ENCODE measurements around the gene TRIM47. TPM values are rescaled to one million over a fixed set of nuclear protein-coding genes. Genes with fewer than 3 reads are reported as not detected.

Gene TRIM47
- total and polyA plus RNA-seq, 3 donors from 2014 or later = 18.3 to 48.6 (median 43.5) TPM

DNA sequence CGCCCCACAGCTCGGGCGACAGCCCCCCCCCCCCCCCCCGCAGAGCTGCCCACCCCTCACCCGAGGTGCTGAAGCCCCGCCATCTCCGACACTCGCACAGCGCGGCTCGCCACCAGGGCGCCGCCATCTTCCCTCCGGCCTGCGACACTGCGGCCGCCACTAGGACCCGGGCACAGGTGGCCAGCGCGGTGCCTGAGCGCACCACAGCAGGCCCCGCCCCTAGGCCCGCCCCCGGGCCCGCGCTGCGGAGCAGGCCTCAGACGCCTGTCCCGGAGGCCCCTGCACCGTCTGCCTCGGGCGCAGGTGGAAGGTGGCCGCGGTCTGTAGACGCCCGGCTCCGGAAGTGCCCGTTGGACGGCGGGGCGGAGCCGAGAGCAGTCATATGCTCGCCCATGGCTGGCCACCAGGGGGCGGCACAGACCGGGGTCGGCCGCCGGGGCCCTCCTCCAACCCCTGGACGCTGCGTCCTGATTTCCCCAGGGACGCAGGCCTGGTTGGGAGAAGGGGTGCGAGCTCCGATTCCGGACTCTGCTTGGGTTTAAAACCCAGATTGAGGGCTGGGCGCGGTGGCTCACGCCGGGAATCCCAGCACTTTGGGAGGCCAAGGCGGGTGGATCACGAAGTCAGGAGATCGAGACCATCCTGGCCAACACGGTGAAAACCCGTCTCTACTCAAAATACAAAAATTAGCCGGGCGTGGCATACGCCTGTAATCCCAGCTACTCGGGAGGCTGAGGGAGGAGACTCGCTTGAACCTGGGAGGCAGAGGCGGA lies 26.6 kb upstream of the TRIM47 start, which contains the start of gene MRPL38:
Gene MRPL38 (minus strand): TSS at position 136 of the 773 bp plus-strand sequence. CDS start 9 bp downstream, at position 127.
- peak within 1 kb of the TSS; percentile 75 to 82 for H3K27ac ChIP-seq
- peak within 1 kb of the TSS; percentile 81 to 82 for H3K4me3 ChIP-seq
- 2 to 5% methylated on average over 7 to 46 of the region's 69 CpGs for WGBS, 2 donors
- no peaks in the 10 kb centered on the region for H3K36me3 ChIP-seq (ENCODE audit: low read depth, missing control alignments)
- H3K9me3 ChIP-seq = no peaks in the 10 kb centered on the region
- intact Hi-C loops (cut with DNase I; ENCODE audit: low total_unique reads) = loop anchor here (2.0 kb wide), 1 partner anchor 102 kb away; no protein-coding TSS in a partner anchor
- no peaks in the 10 kb centered on the region for H3K27me3 ChIP-seq
- H3K4me1 ChIP-seq = peaks cover 9% of the 10 kb centered on the region
- no peak for TF ChIP-seq POLR2A (IDR thresholded peaks at IDR 0.05)
- TF ChIP-seq CTCF (IDR thresholded peaks at IDR 0.05) = peak; percentile 99 to 100 (median 100)
- peak; percentile 94 for DNase-seq

DNA sequence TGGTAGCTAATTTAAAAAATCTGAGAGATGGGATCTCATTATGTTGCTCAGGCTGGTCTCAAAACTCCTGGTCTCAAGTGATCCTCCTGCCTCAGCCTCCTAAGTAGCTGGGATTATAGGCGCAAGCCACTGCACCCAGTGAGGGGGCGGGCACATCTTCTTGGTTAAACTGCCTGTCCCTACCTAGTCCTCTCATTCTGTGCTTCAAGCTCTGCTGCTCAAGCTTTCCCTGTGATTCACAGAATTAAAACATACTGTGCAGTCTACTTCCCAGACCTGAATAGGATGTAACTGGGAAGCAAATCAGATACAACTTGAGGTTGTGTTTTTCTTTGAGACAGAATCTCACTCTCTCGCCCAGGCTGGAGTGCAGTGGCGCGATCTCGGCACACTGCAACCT lies 24.0 kb upstream of the TRIM47 start:
- TF ChIP-seq CTCF (IDR thresholded peaks at IDR 0.05) = no peak
- no peak overlapping the region for H3K4me3 ChIP-seq
- no peaks in the 10 kb centered on the region for H3K4me1 ChIP-seq
- DNase-seq = no peak
- H3K9me3 ChIP-seq = no peaks in the 10 kb centered on the region
- WGBS, 2 donors = 92 to 95% methylated on average over 4 to 6 of the region's 6 CpGs
- no peaks in the 10 kb centered on the region for H3K27me3 ChIP-seq
- H3K36me3 ChIP-seq (ENCODE audit: low read depth, missing control alignments) = no peaks in the 10 kb centered on the region
- H3K27ac ChIP-seq = no peak overlapping the region
- intact Hi-C loops (cut with DNase I; ENCODE audit: low total_unique reads) = no loop called here

GRCh38 chr17:75901727-75902126 lies 23.3 kb upstream of the TRIM47 start:
- no peak for DNase-seq
- Histone ChIP-seq H3K9me3 (no peaks in the 10 kb centered on the region), H3K27ac (no peak overlapping the region), H3K27me3 (no peaks in the 10 kb centered on the region), H3K4me3 (no peak overlapping the region), H3K4me1 (peaks cover 3% of the 10 kb centered on the region), H3K36me3 (ENCODE audit: low read depth, missing control alignments) (no peaks in the 10 kb centered on the region)
- TF ChIP-seq POLR2A (IDR thresholded peaks at IDR 0.05) = no peak
- no peak for TF ChIP-seq CTCF (IDR thresholded peaks at IDR 0.05)
- WGBS, 2 donors = 87 to 92% methylated on average over 14 to 18 of the region's 18 CpGs
- intact Hi-C loops (cut with DNase I; ENCODE audit: low total_unique reads) = no loop called here

- no peak for TF ChIP-seq CTCF (IDR thresholded peaks at IDR 0.05)
- TF ChIP-seq POLR2A (IDR thresholded peaks at IDR 0.05) = no peak
- H3K4me1 ChIP-seq = peaks cover 4% of the 10 kb centered on the region
- H3K27ac ChIP-seq = no peak overlapping the region
- H3K36me3 ChIP-seq (ENCODE audit: low read depth, missing control alignments) = no peaks in the 10 kb centered on the region
- H3K4me3 ChIP-seq = no peak overlapping the region
- H3K9me3 ChIP-seq = no peaks in the 10 kb centered on the region
- no peak for DNase-seq
- 88 to 90% methylated on average over 12 to 13 of the region's 13 CpGs for WGBS, 2 donors
- intact Hi-C loops (cut with DNase I; ENCODE audit: low total_unique reads) = no loop called here
- no peaks in the 10 kb centered on the region for H3K27me3 ChIP-seq
These were observed 22.5 kb upstream of the TRIM47 start for GRCh38 chr17:75900691-75901533.
